OCI-LY3 (cell line): Measurements from ENCODE around the gene ARHGEF28.

Experiments used
- H2AFZ ChIP-seq: fragments of 200-600, 300-600 bp; shearing (Covaris generic); 2 replicates; pipeline ENCODE4 v1.6.0; 2014; ENCODE audit warnings: antibody characterized with exemption, low read depth, low read length
- H3K27ac ChIP-seq: fragments of 200-600, 300-600 bp; sonication (generic); 2 replicates; pipeline ENCODE4 v1.5.1; 2014; ENCODE audit warnings: mild to moderate bottlenecking, low read length, moderate library complexity, mixed read lengths
- H3K27me3 ChIP-seq: fragments of 200-600, 300-600 bp; sonication (generic); 2 replicates; pipeline ENCODE4 v1.6.1; 2014; ENCODE audit warnings: low read depth, low read length, mixed read lengths
- H3K36me3 ChIP-seq: fragments of 200-600, 300-600 bp; sonication (generic); replicated peaks from 2 replicates; pipeline ENCODE3; 2014; ENCODE audit warnings: low read depth, low read length, mixed read lengths
- H3K4me1 ChIP-seq: fragments of 300-600, 200-600 bp; sonication (generic); 2 replicates; pipeline ENCODE4 v1.6.1; 2014; ENCODE audit warnings: low read length, mixed read lengths
- H3K4me2 ChIP-seq: fragments of 200-600, 300-600 bp; sonication (generic); 2 replicates; pipeline ENCODE4 v1.6.1; 2014; ENCODE audit warnings: low read length, mixed read lengths
- H3K4me3 ChIP-seq: fragments of 300-600, 200-600 bp; sonication (generic); 2 replicates; pipeline ENCODE4 v1.5.1; 2014; ENCODE audit warnings: antibody characterized with exemption, mild to moderate bottlenecking, low read length, moderate library complexity
- H3K79me2 ChIP-seq: fragments of 300-600, 200-600 bp; shearing (Covaris generic); 2 replicates; pipeline ENCODE4 v1.6.1; 2014; ENCODE audit warnings: mild to moderate bottlenecking, low read length, mixed read lengths
- H3K9ac ChIP-seq: fragments of 300-600, 200-600 bp; shearing (Covaris generic); 2 replicates; pipeline ENCODE4 v1.6.0; 2014; ENCODE audit warnings: mild to moderate bottlenecking, low read length, moderate library complexity
- H3K9me3 ChIP-seq: fragments of 200-600, 300-600 bp; shearing (Covaris generic); 2 replicates; pipeline ENCODE4 v1.6.1; 2014; ENCODE audit warnings: low read length, mixed read lengths; ENCODE audit not compliant: insufficient read depth
- H4K20me1 ChIP-seq: fragments of 200-600, 300-600 bp; sonication (generic); 2 replicates; pipeline ENCODE4 v1.6.1; 2016; ENCODE audit warnings: low read length, mixed read lengths; ENCODE audit not compliant: insufficient read depth
- CTCF ChIP-seq: fragments of 200-600, 300-600 bp; sonication (generic); IDR thresholded peaks from 2 replicates; pipeline ENCODE4 v1.5.1; 2014; ENCODE audit warnings: antibody characterized with exemption, low read length, low read depth
- EZH2phosphoT487 ChIP-seq: fragments of 200-600 bp; shearing (Covaris generic); IDR thresholded peaks from 2 replicates; pipeline ENCODE4 v1.6.1; 2018; ENCODE audit warnings: antibody characterized with exemption, mixed run types, low read depth

The ARHGEF28 gene

GRCh38 chr5:73668486-73669111, 42.6 kb downstream of the ARHGEF28 start:
- no peak overlapping the region for H3K4me3 ChIP-seq
- H2AFZ ChIP-seq = no peak overlapping the region
- no peak overlapping the region for H3K4me2 ChIP-seq
- no peak for TF ChIP-seq EZH2phosphoT487
- no peak for TF ChIP-seq CTCF
- no peaks in the 10 kb centered on the region for H3K9me3 ChIP-seq
- H3K36me3 ChIP-seq = no peaks in the 10 kb centered on the region
- no peak overlapping the region for H3K9ac ChIP-seq
- H4K20me1 ChIP-seq = no peaks in the 10 kb centered on the region
- no peaks in the 10 kb centered on the region for H3K79me2 ChIP-seq
- H3K27me3 ChIP-seq = no peaks in the 10 kb centered on the region
- no peak overlapping the region for H3K27ac ChIP-seq
- peaks cover 5% of the 10 kb centered on the region; the same call in 1 of the 2 replicates for H3K4me1 ChIP-seq

- no peak for TF ChIP-seq CTCF
- TF ChIP-seq EZH2phosphoT487 = no peak
- Histone ChIP-seq H3K27me3 (no peaks in the 10 kb centered on the region), H3K9me3 (no peaks in the 10 kb centered on the region), H3K36me3 (no peaks in the 10 kb centered on the region), H3K4me2 (no peak overlapping the region), H3K9ac (no peak overlapping the region), H4K20me1 (no peaks in the 10 kb centered on the region), H3K4me1 (peaks cover 5% of the 10 kb centered on the region; the same call in 1 of the 2 replicates), H2AFZ (no peak overlapping the region), H3K27ac (no peak overlapping the region), H3K79me2 (no peaks in the 10 kb centered on the region), H3K4me3 (no peak overlapping the region)
Measured at GRCh38 chr5:73670731-73671130, 44.7 kb downstream of the ARHGEF28 start.

- H3K4me1 ChIP-seq = peaks cover 5% of the 10 kb centered on the region; the same call in 1 of the 2 replicates
- no peak overlapping the region for H3K4me2 ChIP-seq
- H3K9me3 ChIP-seq = no peaks in the 10 kb centered on the region
- H2AFZ ChIP-seq = no peak overlapping the region
- H4K20me1 ChIP-seq = no peaks in the 10 kb centered on the region
- no peak overlapping the region for H3K4me3 ChIP-seq
- no peaks in the 10 kb centered on the region for H3K27me3 ChIP-seq
- H3K36me3 ChIP-seq = no peaks in the 10 kb centered on the region
- TF ChIP-seq EZH2phosphoT487 (no peak), CTCF (no peak)
- H3K9ac ChIP-seq = no peak overlapping the region
- H3K79me2 ChIP-seq = no peaks in the 10 kb centered on the region
- H3K27ac ChIP-seq = no peak overlapping the region
Measured at GRCh38 chr5:73672132-73672531, 46.1 kb downstream of the ARHGEF28 start.

GRCh38 chr5:73673161-73673591, 47.2 kb downstream of the ARHGEF28 start:
- no peak overlapping the region for H2AFZ ChIP-seq
- no peak overlapping the region for H3K4me3 ChIP-seq

More at GRCh38 chr5:73673161-73673591, 47.2 kb downstream of the ARHGEF28 start:
- no peak overlapping the region for H3K4me2 ChIP-seq
- H3K36me3 ChIP-seq = no peaks in the 10 kb centered on the region
- no peak for TF ChIP-seq EZH2phosphoT487
- no peak for TF ChIP-seq CTCF
- no peaks in the 10 kb centered on the region for H4K20me1 ChIP-seq
- H3K9ac ChIP-seq = no peak overlapping the region
- H3K9me3 ChIP-seq = no peaks in the 10 kb centered on the region
- no peaks in the 10 kb centered on the region for H3K27me3 ChIP-seq
- no peaks in the 10 kb centered on the region for H3K4me1 ChIP-seq
- H3K79me2 ChIP-seq = no peaks in the 10 kb centered on the region
- H3K27ac ChIP-seq = no peak overlapping the region
